DND-41 (cell line): ENCODE measurements around the gene DOC2B.

Experiments used
- ATAC-seq: fragments of 200-7000 bp; cut with Tn5 transposase; 3 replicates; pipeline ENCODE4 v1.9.1; 2021; ENCODE audit warnings: low read depth; ENCODE audit not compliant: insufficient read depth
- DNase-seq: peaks from one replicate; pipeline ENCODE4 v3.0.0-alpha.2; 2020
- H2AFZ ChIP-seq: 2 replicates; pipeline ENCODE4 v1.6.0; 2012; ENCODE audit warnings: low read depth, low read length
- H3K27ac ChIP-seq: 2 replicates; pipeline ENCODE4 v1.5.1; 2012; ENCODE audit warnings: low read length, inconsistent platforms
- H3K27me3 ChIP-seq: fragments of 200-600 bp; sonication (generic); 2 replicates; pipeline ENCODE4 v1.6.0; 2012; ENCODE audit warnings: low read length, mild to moderate bottlenecking, inconsistent platforms; ENCODE audit not compliant: insufficient read depth, poor library complexity
- H3K36me3 ChIP-seq: 2 replicates; pipeline ENCODE4 v1.5.1; 2012; ENCODE audit warnings: low read length, inconsistent platforms; ENCODE audit not compliant: insufficient read depth
- H3K4me1 ChIP-seq: 2 replicates; pipeline ENCODE4 v1.5.1; 2012; ENCODE audit warnings: mild to moderate bottlenecking, low read length; ENCODE audit not compliant: insufficient read depth
- H3K4me2 ChIP-seq: 2 replicates; pipeline ENCODE4 v1.6.0; 2012; ENCODE audit warnings: mild to moderate bottlenecking, moderate library complexity, low read length, inconsistent platforms; ENCODE audit not compliant: insufficient read depth
- H3K4me3 ChIP-seq, 2 experiments: fragments of 200-600 bp in 1 of 2; shearing (Covaris generic) in 1 of 2; 2 replicates each; pipeline ENCODE4 v1.5.1; 2012 to 2016; ENCODE audit warnings: inconsistent platforms in 2 of 2, low read length in 2 of 2, mild to moderate bottlenecking in 2 of 2, low read depth in 1 of 2, moderate library complexity in 1 of 2
- H3K79me2 ChIP-seq: 2 replicates; pipeline ENCODE4 v1.6.0; 2012; ENCODE audit warnings: low read length, inconsistent platforms; ENCODE audit not compliant: insufficient read depth
- H3K9ac ChIP-seq: 2 replicates; pipeline ENCODE4 v1.6.0; 2012; ENCODE audit warnings: low read depth, mild to moderate bottlenecking, inconsistent platforms, low read length, moderate library complexity
- H3K9me3 ChIP-seq: 2 replicates; pipeline ENCODE4 v1.5.1; 2012; ENCODE audit warnings: low read length, moderate library complexity, mild to moderate bottlenecking, inconsistent platforms; ENCODE audit not compliant: insufficient read depth, severe bottlenecking
- H4K20me1 ChIP-seq: 2 replicates; pipeline ENCODE4 v1.6.0; 2012; ENCODE audit warnings: low read length; ENCODE audit not compliant: insufficient read depth
- CTCF ChIP-seq: IDR thresholded peaks from 2 replicates; pipeline ENCODE4 v1.5.1; 2012; ENCODE audit warnings: borderline replicate concordance, low read length, moderate library complexity, mild to moderate bottlenecking; ENCODE audit not compliant: poor library complexity, severe bottlenecking; ENCODE audit errors: extremely low read depth
- EZH2 ChIP-seq: IDR thresholded peaks from 3 replicates; pipeline ENCODE4 v1.6.1; 2012; ENCODE audit warnings: borderline replicate concordance, low read depth, mild to moderate bottlenecking, moderate library complexity, low read length, inconsistent platforms; ENCODE audit not compliant: severe bottlenecking

Gene DOC2B

GRCh38 chr17:180381-181244 is 837 bp downstream of the DOC2B start:
- H3K27me3 ChIP-seq, result peaks cover 3% of the 10 kb centered on the region
- H3K4me3 ChIP-seq, result no peak overlapping the region

GRCh38 chr17:179781-180380 is 1.6 kb downstream of the DOC2B start:
- no peaks in the 10 kb centered on the region for H4K20me1 ChIP-seq
- H3K4me1 ChIP-seq, result no peaks in the 10 kb centered on the region
- no peak overlapping the region for H3K27ac ChIP-seq
- no peak overlapping the region for H3K9ac ChIP-seq
- H2AFZ ChIP-seq, result no peak overlapping the region
- no peak overlapping the region for H3K4me2 ChIP-seq
- H3K27me3 ChIP-seq, result peaks cover 3% of the 10 kb centered on the region
- H3K79me2 ChIP-seq, result no peaks in the 10 kb centered on the region
- TF ChIP-seq EZH2, result no peak
- no peak for TF ChIP-seq CTCF
- H3K9me3 ChIP-seq, result no peaks in the 10 kb centered on the region
- no peak overlapping the region for H3K4me3 ChIP-seq
- H3K36me3 ChIP-seq, result no peaks in the 10 kb centered on the region
- ATAC-seq, result no peak
- no peak for DNase-seq

More at GRCh38 chr17:180381-181244, 837 bp downstream of the DOC2B start:
- Histone ChIP-seq H3K27ac (no peak overlapping the region), H3K4me2 (no peak overlapping the region), H3K79me2 (no peaks in the 10 kb centered on the region), H4K20me1 (no peaks in the 10 kb centered on the region), H3K4me1 (no peaks in the 10 kb centered on the region), H3K9me3 (no peaks in the 10 kb centered on the region), H3K9ac (no peak overlapping the region), H2AFZ (no peak overlapping the region), H3K36me3 (no peaks in the 10 kb centered on the region)
- ATAC-seq (no peak), DNase-seq (no peak)
- TF ChIP-seq CTCF, result no peak
- no peak for TF ChIP-seq EZH2

GRCh38 chr17:179066-179432 is 2.4 kb downstream of the DOC2B start:
- no peak overlapping the region for H2AFZ ChIP-seq
- no peak overlapping the region for H3K27ac ChIP-seq
- peaks cover 3% of the 10 kb centered on the region for H3K27me3 ChIP-seq
- no peaks in the 10 kb centered on the region for H4K20me1 ChIP-seq
- no peak overlapping the region for H3K4me2 ChIP-seq
- DNase-seq, result no peak
- no peak overlapping the region for H3K4me3 ChIP-seq
- no peaks in the 10 kb centered on the region for H3K36me3 ChIP-seq
- ATAC-seq, result no peak
- no peaks in the 10 kb centered on the region for H3K9me3 ChIP-seq
- no peaks in the 10 kb centered on the region for H3K79me2 ChIP-seq
- no peak overlapping the region for H3K9ac ChIP-seq
- H3K4me1 ChIP-seq, result no peaks in the 10 kb centered on the region
- TF ChIP-seq EZH2 (no peak), CTCF (no peak)
